GM23338 (cell line): Measurements from ENCODE around the gene SYT9. TPM values are rescaled to one million over a fixed set of nuclear protein-coding genes. Genes with fewer than 3 reads are reported as not detected.

Experiments
- ATAC-seq: fragments of 200-7000 bp; cut with Tn5 transposase; 3 replicates; pipeline ENCODE4 v1.9.1; 2020
- DNase-seq: peaks from one replicate; pipeline ENCODE4 v3.0.0-alpha.2; 2015; ENCODE audit warnings: low spot score
- H2AFZ ChIP-seq: fragments of 200-600 bp; sonication (generic); 2 replicates; pipeline ENCODE4 v1.8.0; 2016; ENCODE audit warnings: antibody characterized with exemption, mild to moderate bottlenecking, moderate library complexity
- H3F3A ChIP-seq: fragments of 200-600 bp; sonication (generic); replicated peaks from 2 replicates; pipeline ENCODE4 v1.8.0; 2017; ENCODE audit warnings: antibody characterized with exemption, mixed run types, low read depth
- H3K27ac ChIP-seq: fragments of 200-600 bp; sonication (generic); 2 replicates; pipeline ENCODE4 v1.6.1; 2016; ENCODE audit warnings: low read depth
- H3K27me3 ChIP-seq: fragments of 200-600 bp; sonication (generic); 2 replicates; pipeline ENCODE4 v1.8.0; 2016; ENCODE audit warnings: mild to moderate bottlenecking, mixed run types, moderate library complexity; ENCODE audit not compliant: insufficient read depth
- H3K36me3 ChIP-seq: fragments of 200-600 bp; sonication (generic); 2 replicates; pipeline ENCODE4 v1.8.0; 2016; ENCODE audit warnings: mild to moderate bottlenecking; ENCODE audit not compliant: insufficient read depth
- H3K4me1 ChIP-seq: fragments of 200-600 bp; sonication (generic); 2 replicates; pipeline ENCODE4 v1.8.0; 2016; ENCODE audit warnings: mild to moderate bottlenecking, moderate library complexity; ENCODE audit not compliant: insufficient read depth
- H3K4me2 ChIP-seq: fragments of 200-600 bp; sonication (generic); 2 replicates; pipeline ENCODE4 v1.7.1; 2017; ENCODE audit warnings: mixed run types
- H3K4me3 ChIP-seq: fragments of 200-600 bp; sonication (generic); 2 replicates; pipeline ENCODE4 v1.6.1; 2016; ENCODE audit warnings: mixed run types
- H3K79me2 ChIP-seq: fragments of 200-600 bp; sonication (generic); replicated peaks from 2 replicates; pipeline ENCODE4 v1.8.0; 2017; ENCODE audit warnings: mild to moderate bottlenecking; ENCODE audit not compliant: insufficient read depth
- H3K9me2 ChIP-seq: fragments of 200-600 bp; sonication (generic); 2 replicates; pipeline ENCODE4 v1.8.0; 2017; ENCODE audit not compliant: insufficient read depth
- H4K20me1 ChIP-seq: fragments of 200-600 bp; sonication (generic); replicated peaks from 2 replicates; pipeline ENCODE4 v1.8.0; 2017; ENCODE audit warnings: mild to moderate bottlenecking; ENCODE audit not compliant: insufficient read depth
- H3K27ac Mint-ChIP-seq: 2 replicates; pipeline ENCODE4 v1.8.0; 2020; ENCODE audit warnings: inconsistent platforms, mild to moderate bottlenecking, moderate library complexity, mixed read lengths
- H3K27me3 Mint-ChIP-seq: 3 replicates; pipeline ENCODE4 v1.8.0; 2022; ENCODE audit warnings: low read depth, mild to moderate bottlenecking, moderate library complexity, mixed read lengths, inconsistent platforms; ENCODE audit not compliant: insufficient read depth, poor library complexity
- H3K36me3 Mint-ChIP-seq: 3 replicates; pipeline ENCODE4 v1.8.0; 2021; ENCODE audit warnings: low read depth, mild to moderate bottlenecking, inconsistent platforms, moderate library complexity, mixed read lengths
- H3K4me1 Mint-ChIP-seq: 3 replicates; pipeline ENCODE4 v1.8.0; 2020; ENCODE audit warnings: mild to moderate bottlenecking, inconsistent platforms, mixed read lengths
- H3K4me3 Mint-ChIP-seq: 3 replicates; pipeline ENCODE4 v1.8.0; 2021; ENCODE audit warnings: moderate library complexity, mild to moderate bottlenecking, inconsistent platforms, mixed read lengths
- H3K9me3 Mint-ChIP-seq: 3 replicates; pipeline ENCODE4 v1.8.0; 2020; ENCODE audit warnings: moderate library complexity, mild to moderate bottlenecking, inconsistent platforms, mixed read lengths
- CREB1 ChIP-seq: fragments of 250-450 bp; sonication (Bioruptor Pico); IDR thresholded peaks from 2 replicates; pipeline ENCODE4 v1.5.0; 2020; ENCODE audit warnings: low read depth, mild to moderate bottlenecking, moderate library complexity
- NANOG ChIP-seq: IDR thresholded peaks from 2 replicates; pipeline ENCODE4 v1.6.1; 2016; ENCODE audit warnings: antibody characterized with exemption, borderline replicate concordance
- ZNF114 ChIP-seq: fragments of 250-450 bp; sonication (Bioruptor Pico); IDR thresholded peaks from 2 replicates; pipeline ENCODE4 v1.5.0; 2020; ENCODE audit warnings: mild to moderate bottlenecking, moderate library complexity
- ZNF331 ChIP-seq: fragments of 250-450 bp; sonication (Bioruptor Pico); IDR thresholded peaks from 2 replicates; pipeline ENCODE4 v1.5.0; 2020; ENCODE audit warnings: low read depth, mild to moderate bottlenecking, moderate library complexity
- polyA plus RNA-seq: library from polyadenylated mRNA; unstranded; fragments of >200 nt; fragmentation: Nextera tagmentation; extraction: Ambion mirVana; gene quantifications from 2 replicates; pipeline ENCODE4 v1.2.1, GENCODE V29; 2016
- total RNA-seq: library from RNA; depleted of rRNA; stranded (reverse); fragments of >200 nt; shearing (Covaris generic); gene quantifications from 2 replicates; pipeline ENCODE4 v1.2.3, GENCODE V29; 2014
- TF ChIP-seq, protein P1 (sequence below): IDR thresholded peaks from one replicate; pipeline ENCODE4 v1.6.1; 2018; ENCODE audit warnings: antibody characterized with exemption; ENCODE audit not compliant: unreplicated experiment
- TF ChIP-seq, protein P2 (sequence below): fragments of 250-450 bp; sonication (Bioruptor Pico); IDR thresholded peaks from 2 replicates; pipeline ENCODE4 v1.5.0; 2020; ENCODE audit warnings: mild to moderate bottlenecking, moderate library complexity

SYT9 gene
- total and polyA plus RNA-seq, 2 experiments from 2014 or later, result 0.91 to 2.4 TPM

DNA sequence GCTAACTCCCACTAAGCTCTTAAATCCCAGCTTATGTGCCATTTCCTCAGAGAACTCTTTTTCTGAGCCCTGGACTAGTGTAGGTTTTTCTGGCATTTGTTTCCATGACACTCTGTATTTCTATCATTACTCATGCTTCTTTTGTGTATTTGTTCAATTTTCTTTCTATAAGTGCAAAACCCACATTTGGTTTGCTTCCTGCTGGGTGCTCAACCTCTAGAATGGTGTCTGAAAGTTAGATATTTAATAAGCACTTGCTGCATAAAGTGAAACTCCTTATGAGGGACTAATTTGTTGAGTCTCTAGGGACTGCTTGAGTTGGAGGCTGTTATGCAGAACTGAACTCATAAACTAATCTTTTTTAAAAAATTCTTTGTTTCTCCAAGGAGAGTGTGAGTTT is 68.6 kb downstream of the SYT9 start (continued):
- TF ChIP-seq, protein P1, sequence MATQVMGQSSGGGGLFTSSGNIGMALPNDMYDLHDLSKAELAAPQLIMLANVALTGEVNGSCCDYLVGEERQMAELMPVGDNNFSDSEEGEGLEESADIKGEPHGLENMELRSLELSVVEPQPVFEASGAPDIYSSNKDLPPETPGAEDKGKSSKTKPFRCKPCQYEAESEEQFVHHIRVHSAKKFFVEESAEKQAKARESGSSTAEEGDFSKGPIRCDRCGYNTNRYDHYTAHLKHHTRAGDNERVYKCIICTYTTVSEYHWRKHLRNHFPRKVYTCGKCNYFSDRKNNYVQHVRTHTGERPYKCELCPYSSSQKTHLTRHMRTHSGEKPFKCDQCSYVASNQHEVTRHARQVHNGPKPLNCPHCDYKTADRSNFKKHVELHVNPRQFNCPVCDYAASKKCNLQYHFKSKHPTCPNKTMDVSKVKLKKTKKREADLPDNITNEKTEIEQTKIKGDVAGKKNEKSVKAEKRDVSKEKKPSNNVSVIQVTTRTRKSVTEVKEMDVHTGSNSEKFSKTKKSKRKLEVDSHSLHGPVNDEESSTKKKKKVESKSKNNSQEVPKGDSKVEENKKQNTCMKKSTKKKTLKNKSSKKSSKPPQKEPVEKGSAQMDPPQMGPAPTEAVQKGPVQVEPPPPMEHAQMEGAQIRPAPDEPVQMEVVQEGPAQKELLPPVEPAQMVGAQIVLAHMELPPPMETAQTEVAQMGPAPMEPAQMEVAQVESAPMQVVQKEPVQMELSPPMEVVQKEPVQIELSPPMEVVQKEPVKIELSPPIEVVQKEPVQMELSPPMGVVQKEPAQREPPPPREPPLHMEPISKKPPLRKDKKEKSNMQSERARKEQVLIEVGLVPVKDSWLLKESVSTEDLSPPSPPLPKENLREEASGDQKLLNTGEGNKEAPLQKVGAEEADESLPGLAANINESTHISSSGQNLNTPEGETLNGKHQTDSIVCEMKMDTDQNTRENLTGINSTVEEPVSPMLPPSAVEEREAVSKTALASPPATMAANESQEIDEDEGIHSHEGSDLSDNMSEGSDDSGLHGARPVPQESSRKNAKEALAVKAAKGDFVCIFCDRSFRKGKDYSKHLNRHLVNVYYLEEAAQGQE, result no peak
- no peak for TF ChIP-seq ZNF331 (CRISPR knock-in tag)
- no peak for TF ChIP-seq ZNF114 (CRISPR knock-in tag)

GRCh38 chr11:7321473-7322450 is 70.1 kb downstream of the SYT9 start:
- H3K9me3 Mint-ChIP-seq, result no peaks in the 10 kb centered on the region
- Histone ChIP-seq H3K9me2 (no peaks in the 10 kb centered on the region), H3K4me2 (no peak overlapping the region), H3K27ac (no peak overlapping the region), H2AFZ (no peak overlapping the region), H4K20me1 (no peaks in the 10 kb centered on the region), H3K4me3 (no peak overlapping the region), H3K4me1 (peaks cover 10% of the 10 kb centered on the region), H3F3A (no peaks in the 10 kb centered on the region), H3K27me3 (no peaks in the 10 kb centered on the region), H3K79me2 (no peaks in the 10 kb centered on the region), H3K36me3 (no peaks in the 10 kb centered on the region)
- TF ChIP-seq, protein P2, sequence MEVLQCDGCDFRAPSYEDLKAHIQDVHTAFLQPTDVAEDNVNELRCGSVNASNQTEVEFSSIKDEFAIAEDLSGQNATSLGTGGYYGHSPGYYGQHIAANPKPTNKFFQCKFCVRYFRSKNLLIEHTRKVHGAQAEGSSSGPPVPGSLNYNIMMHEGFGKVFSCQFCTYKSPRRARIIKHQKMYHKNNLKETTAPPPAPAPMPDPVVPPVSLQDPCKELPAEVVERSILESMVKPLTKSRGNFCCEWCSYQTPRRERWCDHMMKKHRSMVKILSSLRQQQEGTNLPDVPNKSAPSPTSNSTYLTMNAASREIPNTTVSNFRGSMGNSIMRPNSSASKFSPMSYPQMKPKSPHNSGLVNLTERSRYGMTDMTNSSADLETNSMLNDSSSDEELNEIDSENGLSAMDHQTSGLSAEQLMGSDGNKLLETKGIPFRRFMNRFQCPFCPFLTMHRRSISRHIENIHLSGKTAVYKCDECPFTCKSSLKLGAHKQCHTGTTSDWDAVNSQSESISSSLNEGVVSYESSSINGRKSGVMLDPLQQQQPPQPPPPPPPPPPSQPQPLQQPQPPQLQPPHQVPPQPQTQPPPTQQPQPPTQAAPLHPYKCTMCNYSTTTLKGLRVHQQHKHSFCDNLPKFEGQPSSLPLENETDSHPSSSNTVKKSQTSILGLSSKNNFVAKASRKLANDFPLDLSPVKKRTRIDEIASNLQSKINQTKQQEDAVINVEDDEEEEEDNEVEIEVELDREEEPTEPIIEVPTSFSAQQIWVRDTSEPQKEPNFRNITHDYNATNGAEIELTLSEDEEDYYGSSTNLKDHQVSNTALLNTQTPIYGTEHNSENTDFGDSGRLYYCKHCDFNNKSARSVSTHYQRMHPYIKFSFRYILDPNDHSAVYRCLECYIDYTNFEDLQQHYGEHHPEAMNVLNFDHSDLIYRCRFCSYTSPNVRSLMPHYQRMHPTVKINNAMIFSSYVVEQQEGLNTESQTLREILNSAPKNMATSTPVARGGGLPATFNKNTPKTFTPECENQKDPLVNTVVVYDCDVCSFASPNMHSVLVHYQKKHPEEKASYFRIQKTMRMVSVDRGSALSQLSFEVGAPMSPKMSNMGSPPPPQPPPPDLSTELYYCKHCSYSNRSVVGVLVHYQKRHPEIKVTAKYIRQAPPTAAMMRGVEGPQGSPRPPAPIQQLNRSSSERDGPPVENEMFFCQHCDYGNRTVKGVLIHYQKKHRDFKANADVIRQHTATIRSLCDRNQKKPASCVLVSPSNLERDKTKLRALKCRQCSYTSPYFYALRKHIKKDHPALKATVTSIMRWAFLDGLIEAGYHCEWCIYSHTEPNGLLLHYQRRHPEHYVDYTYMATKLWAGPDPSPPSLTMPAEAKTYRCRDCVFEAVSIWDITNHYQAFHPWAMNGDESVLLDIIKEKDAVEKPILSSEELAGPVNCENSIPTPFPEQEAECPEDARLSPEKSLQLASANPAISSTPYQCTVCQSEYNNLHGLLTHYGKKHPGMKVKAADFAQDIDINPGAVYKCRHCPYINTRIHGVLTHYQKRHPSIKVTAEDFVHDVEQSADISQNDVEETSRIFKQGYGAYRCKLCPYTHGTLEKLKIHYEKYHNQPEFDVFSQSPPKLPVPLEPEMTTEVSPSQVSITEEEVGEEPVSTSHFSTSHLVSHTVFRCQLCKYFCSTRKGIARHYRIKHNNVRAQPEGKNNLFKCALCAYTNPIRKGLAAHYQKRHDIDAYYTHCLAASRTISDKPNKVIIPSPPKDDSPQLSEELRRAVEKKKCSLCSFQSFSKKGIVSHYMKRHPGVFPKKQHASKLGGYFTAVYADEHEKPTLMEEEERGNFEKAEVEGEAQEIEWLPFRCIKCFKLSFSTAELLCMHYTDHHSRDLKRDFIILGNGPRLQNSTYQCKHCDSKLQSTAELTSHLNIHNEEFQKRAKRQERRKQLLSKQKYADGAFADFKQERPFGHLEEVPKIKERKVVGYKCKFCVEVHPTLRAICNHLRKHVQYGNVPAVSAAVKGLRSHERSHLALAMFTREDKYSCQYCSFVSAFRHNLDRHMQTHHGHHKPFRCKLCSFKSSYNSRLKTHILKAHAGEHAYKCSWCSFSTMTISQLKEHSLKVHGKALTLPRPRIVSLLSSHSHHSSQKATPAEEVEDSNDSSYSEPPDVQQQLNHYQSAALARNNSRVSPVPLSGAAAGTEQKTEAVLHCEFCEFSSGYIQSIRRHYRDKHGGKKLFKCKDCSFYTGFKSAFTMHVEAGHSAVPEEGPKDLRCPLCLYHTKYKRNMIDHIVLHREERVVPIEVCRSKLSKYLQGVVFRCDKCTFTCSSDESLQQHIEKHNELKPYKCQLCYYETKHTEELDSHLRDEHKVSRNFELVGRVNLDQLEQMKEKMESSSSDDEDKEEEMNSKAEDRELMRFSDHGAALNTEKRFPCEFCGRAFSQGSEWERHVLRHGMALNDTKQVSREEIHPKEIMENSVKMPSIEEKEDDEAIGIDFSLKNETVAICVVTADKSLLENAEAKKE (CRISPR knock-in tag), result no peak
- TF ChIP-seq CREB1 (CRISPR knock-in tag), result no peak
- no peak for TF ChIP-seq NANOG
- H3K27me3 Mint-ChIP-seq, result no peaks in the 10 kb centered on the region
- H3K27ac Mint-ChIP-seq, result no peak overlapping the region
- DNase-seq (peak; percentile 4), ATAC-seq (no peak; the same call in 2 of the 3 replicates)
- H3K4me1 Mint-ChIP-seq, result peaks cover 11% of the 10 kb centered on the region
- no peak overlapping the region for H3K4me3 Mint-ChIP-seq
- no peaks in the 10 kb centered on the region; the same call in 2 of the 3 replicates for H3K36me3 Mint-ChIP-seq
